Naive B cell (primary cell): ENCODE measurements around the gene SGCB. TPM values are rescaled to one million over a fixed set of nuclear protein-coding genes. Genes with fewer than 3 reads are reported as not detected.
"Not testable (repeated sequence)": the region's sequence is repeated elsewhere in the genome, so short reads cannot be mapped to it uniquely, and the experiment has no call there.

Experiments used
- ATAC-seq, 2 donors: fragments of 150-1000 bp; cut with Tn5 transposase; 2 replicates each; pipeline ENCODE4 v1.10.0; 2021; ENCODE audit warnings: low read depth in 2 of 2, mild to moderate bottlenecking in 2 of 2, moderate library complexity in 2 of 2
- DNase-seq: peaks from one replicate; pipeline ENCODE4 v3.0.0; 2022
- H3K27ac Mint-ChIP-seq, 6 donors: one replicate each; pipeline ENCODE4 v1.8.0; 2020 to 2022; ENCODE audit warnings: mild to moderate bottlenecking in 6 of 6, mixed read lengths in 6 of 6, moderate library complexity in 5 of 6, inconsistent platforms in 2 of 6
- H3K27me3 Mint-ChIP-seq, 3 donors: one replicate each; pipeline ENCODE4 v1.8.0; 2021 to 2022; ENCODE audit warnings: mixed read lengths in 3 of 3, mild to moderate bottlenecking in 1 of 3
- H3K36me3 Mint-ChIP-seq, 2 donors: one replicate each; pipeline ENCODE4 v1.8.0; 2020 to 2022; ENCODE audit warnings: mixed read lengths in 2 of 2, inconsistent platforms in 1 of 2, mild to moderate bottlenecking in 1 of 2
- H3K4me1 Mint-ChIP-seq, 3 donors: one replicate each; pipeline ENCODE4 v1.8.0; 2020 to 2022; ENCODE audit warnings: mixed read lengths in 3 of 3, inconsistent platforms in 1 of 3, mild to moderate bottlenecking in 1 of 3, moderate library complexity in 1 of 3
- H3K4me3 Mint-ChIP-seq, 8 donors: one replicate each; pipeline ENCODE4 v1.8.0; 2020 to 2022; ENCODE audit warnings: mild to moderate bottlenecking in 8 of 8, mixed read lengths in 8 of 8, moderate library complexity in 8 of 8, inconsistent platforms in 2 of 8
- H3K9me3 Mint-ChIP-seq, 7 donors: one replicate each; pipeline ENCODE4 v1.8.0; 2020 to 2022; ENCODE audit warnings: mixed read lengths in 7 of 7, mild to moderate bottlenecking in 5 of 7, inconsistent platforms in 2 of 7, moderate library complexity in 1 of 7
- polyA plus RNA-seq, 6 donors: library from polyadenylated mRNA; unstranded; fragments of 300-500 nt; fragmentation: Illumina TruSeq; gene quantifications; one replicate each; pipeline ENCODE4 v1.2.3, GENCODE V29; 2021; ENCODE audit warnings: low read depth in 6 of 6

Gene SGCB
- 1 to 10 TPM; 4.4 to 8.3 (median 4.8) TPM for polyA plus RNA-seq

GRCh38 chr4:52038103-52038912 is at the start of gene SGCB:
TSS of gene SGCB (minus strand) at chr4:52038299. CDS start at chr4:52038259, 40 bp downstream.
- Mint-ChIP-seq H3K4me1 (peaks cover 9 to 21% (median 17%) of the 10 kb centered on the region in 3 donors), H3K27ac (peak within 1 kb of the TSS; percentile 3 to 62 (median 53)), H3K27me3 (peaks cover 30 to 41% (median 31%) of the 10 kb centered on the region in 3 donors), H3K4me3 (peak within 1 kb of the TSS; percentile 80 to 92 (median 90)), H3K36me3 (no peaks in the 10 kb centered on the region), H3K9me3 (no peaks in the 10 kb centered on the region)
- peak; percentile 91 to 92 for ATAC-seq
- peak; percentile 59 for DNase-seq

GRCh38 chr4:52086425-52086824 is 48.3 kb upstream of the SGCB start:
- peak overlapping the region in 1 of 8 donors; percentile 31 for H3K4me3 Mint-ChIP-seq
- H3K27ac Mint-ChIP-seq: peak overlapping the region in 1 of 6 donors; percentile 4
- H3K27me3 Mint-ChIP-seq: peaks cover 0 to 10% (median 2%) of the 10 kb centered on the region in 3 donors
- not testable (repeated sequence) for H3K4me1 Mint-ChIP-seq, ATAC-seq, DNase-seq, H3K36me3 Mint-ChIP-seq
- peaks cover 0 to 12% (median 5%) of the 10 kb centered on the region in 7 donors for H3K9me3 Mint-ChIP-seq

- peaks cover 4 to 41% (median 37%) of the 10 kb centered on the region in 3 donors for H3K27me3 Mint-ChIP-seq
- peaks cover 0 to 6% (median 0%) of the 10 kb centered on the region in 7 donors for H3K9me3 Mint-ChIP-seq
- H3K4me1 Mint-ChIP-seq: peaks cover 0 to 4% (median 0%) of the 10 kb centered on the region in 3 donors
- ATAC-seq: no peak
- H3K27ac Mint-ChIP-seq: no peak overlapping the region
- DNase-seq: no peak
- no peak overlapping the region for H3K4me3 Mint-ChIP-seq
- peaks cover 0 to 7% of the 10 kb centered on the region in 2 donors for H3K36me3 Mint-ChIP-seq
Measured at GRCh38 chr4:52081216-52081615, 43.1 kb upstream of the SGCB start.

GRCh38 chr4:52079659-52080058 is 41.6 kb upstream of the SGCB start:
- no peak overlapping the region for H3K4me3 Mint-ChIP-seq
- H3K27me3 Mint-ChIP-seq: peaks cover 13 to 52% (median 52%) of the 10 kb centered on the region in 3 donors
- ATAC-seq (no peak), DNase-seq (no peak)
- H3K36me3 Mint-ChIP-seq: peaks cover 0 to 7% of the 10 kb centered on the region in 2 donors
- H3K9me3 Mint-ChIP-seq: peaks cover 0 to 4% (median 0%) of the 10 kb centered on the region in 7 donors
- H3K4me1 Mint-ChIP-seq: peaks cover 0 to 4% (median 0%) of the 10 kb centered on the region in 3 donors
- no peak overlapping the region for H3K27ac Mint-ChIP-seq

GRCh38 chr4:52076731-52077130 is 38.6 kb upstream of the SGCB start:
- Mint-ChIP-seq H3K27ac (no peak overlapping the region), H3K27me3 (peaks cover 24 to 60% (median 53%) of the 10 kb centered on the region in 3 donors), H3K4me1 (peaks cover 0 to 4% (median 0%) of the 10 kb centered on the region in 3 donors), H3K9me3 (peaks cover 0 to 4% (median 0%) of the 10 kb centered on the region in 7 donors), H3K4me3 (no peak overlapping the region), H3K36me3 (peaks cover 0 to 7% of the 10 kb centered on the region in 2 donors)
- DNase-seq (no peak), ATAC-seq (no peak)

- Mint-ChIP-seq H3K4me3 (no peak overlapping the region), H3K27ac (peak overlapping the region in 1 of 6 donors; percentile 50), H3K36me3 (peaks cover 0 to 1% of the 10 kb centered on the region in 2 donors), H3K9me3 (peaks cover 0 to 4% (median 2%) of the 10 kb centered on the region in 7 donors), H3K4me1 (no peaks in the 10 kb centered on the region), H3K27me3 (peaks cover 32 to 57% (median 36%) of the 10 kb centered on the region in 3 donors)
- ATAC-seq (no peak), DNase-seq (no peak)
Measured at GRCh38 chr4:52071791-52072546, 33.9 kb upstream of the SGCB start.

- Mint-ChIP-seq H3K4me1 (no peaks in the 10 kb centered on the region), H3K4me3 (no peak overlapping the region), H3K36me3 (no peaks in the 10 kb centered on the region), H3K9me3 (peaks cover 0 to 6% (median 3%) of the 10 kb centered on the region in 7 donors), H3K27me3 (peaks cover 23 to 47% (median 30%) of the 10 kb centered on the region in 3 donors), H3K27ac (no peak overlapping the region)
- DNase-seq (no peak), ATAC-seq (no peak)
Measured at GRCh38 chr4:52069571-52069970, 31.5 kb upstream of the SGCB start.

GRCh38 chr4:52059372-52059771 is 21.3 kb upstream of the SGCB start:
- ATAC-seq: no peak
- peak overlapping the region in 1 of 8 donors; percentile 36 for H3K4me3 Mint-ChIP-seq
- H3K4me1 Mint-ChIP-seq: no peaks in the 10 kb centered on the region
- H3K27me3 Mint-ChIP-seq: peaks cover 11 to 35% (median 23%) of the 10 kb centered on the region in 3 donors
- no peak for DNase-seq
- H3K27ac Mint-ChIP-seq: peak overlapping the region in 1 of 6 donors; percentile 66
- no peaks in the 10 kb centered on the region for H3K36me3 Mint-ChIP-seq
- H3K9me3 Mint-ChIP-seq: no peaks in the 10 kb centered on the region

GRCh38 chr4:52058275-52058674 is 20.2 kb upstream of the SGCB start:
- DNase-seq (no peak), ATAC-seq (no peak)
- Mint-ChIP-seq H3K36me3 (peaks cover 0 to 7% of the 10 kb centered on the region in 2 donors), H3K4me3 (no peak overlapping the region), H3K27me3 (peaks cover 19 to 46% (median 34%) of the 10 kb centered on the region in 3 donors), H3K27ac (no peak overlapping the region), H3K9me3 (no peaks in the 10 kb centered on the region), H3K4me1 (peaks cover 3 to 5% (median 4%) of the 10 kb centered on the region in 3 donors)

GRCh38 chr4:52057196-52057595 is 19.1 kb upstream of the SGCB start:
- Mint-ChIP-seq H3K27me3 (peaks cover 26 to 57% (median 45%) of the 10 kb centered on the region in 3 donors), H3K27ac (no peak overlapping the region), H3K4me3 (no peak overlapping the region), H3K4me1 (peaks cover 11 to 15% (median 13%) of the 10 kb centered on the region in 3 donors), H3K36me3 (peaks cover 0 to 8% of the 10 kb centered on the region in 2 donors), H3K9me3 (no peaks in the 10 kb centered on the region)
- ATAC-seq (no peak), DNase-seq (no peak)

- H3K36me3 Mint-ChIP-seq: peaks cover 0 to 8% of the 10 kb centered on the region in 2 donors
- peak overlapping the region in 1 of 8 donors; percentile 49 for H3K4me3 Mint-ChIP-seq
- ATAC-seq: no peak
- H3K27me3 Mint-ChIP-seq: peaks cover 26 to 62% (median 54%) of the 10 kb centered on the region in 3 donors
- no peak for DNase-seq
- H3K4me1 Mint-ChIP-seq: peaks cover 15 to 27% (median 23%) of the 10 kb centered on the region in 3 donors
- no peaks in the 10 kb centered on the region for H3K9me3 Mint-ChIP-seq
- no peak overlapping the region for H3K27ac Mint-ChIP-seq
Measured at GRCh38 chr4:52054254-52054653, 16.2 kb upstream of the SGCB start.

GRCh38 chr4:52052475-52052780 is 14.3 kb upstream of the SGCB start:
- ATAC-seq (peak; percentile 48 to 56), DNase-seq (peak; percentile 9)
- Mint-ChIP-seq H3K36me3 (peaks cover 0 to 8% of the 10 kb centered on the region in 2 donors), H3K4me3 (peak overlapping the region; percentile 71 to 92 (median 88)), H3K4me1 (peaks cover 15 to 27% (median 23%) of the 10 kb centered on the region in 3 donors), H3K27ac (peak overlapping the region in 3 of 6 donors; percentile 18 to 71 (median 34)), H3K9me3 (peaks cover 0 to 6% (median under 1%) of the 10 kb centered on the region in 7 donors), H3K27me3 (peaks cover 28 to 63% (median 56%) of the 10 kb centered on the region in 3 donors)
